Measurements from ENCODE around the gene PCDH9.

The PCDH9 gene

GRCh38 chr13:67204764-67205163 is 25.4 kb downstream of the PCDH9 start:
- ChIA-PET POLR2A (no interaction called here), CTCF (no interaction called here)
- no peak for TF ChIP-seq CTCF (IDR thresholded peaks at IDR 0.05; ENCODE audit: insufficient read depth, low read length, missing control alignments)
- DNase-seq (ENCODE audit: low read depth, low spot score) = no peak
- no peak overlapping the region for H3K4me3 ChIP-seq (ENCODE audit: low read depth, low read length)

DNA sequence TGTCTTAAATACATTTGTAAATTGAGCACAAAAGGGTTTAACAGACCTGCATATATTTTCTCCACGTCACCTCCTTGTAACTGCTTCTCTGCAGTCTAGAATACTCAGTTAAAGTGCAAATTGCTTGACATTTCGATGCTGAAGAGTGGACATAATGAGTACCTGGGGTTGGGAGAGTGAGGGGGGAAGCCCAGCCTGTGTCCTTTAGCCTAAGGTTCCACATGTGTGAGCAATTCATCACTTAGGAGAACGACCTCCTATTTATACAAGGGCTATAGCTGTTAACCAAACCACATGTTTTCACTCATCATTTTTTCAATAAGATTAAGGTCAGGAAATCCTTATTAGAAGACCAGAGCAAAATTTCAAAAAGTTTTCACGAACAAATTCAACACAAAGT is 29.5 kb downstream of the PCDH9 start:
- POLR2A ChIA-PET = no interaction called here
- H3K4me3 ChIP-seq (ENCODE audit: low read depth, low read length) = no peak overlapping the region
- TF ChIP-seq CTCF (IDR thresholded peaks at IDR 0.05; ENCODE audit: insufficient read depth, low read length, missing control alignments) = no peak
- DNase-seq (ENCODE audit: low read depth, low spot score) = no peak
- CTCF ChIA-PET = no interaction called here

GRCh38 chr13:67200183-67200582 is 30.0 kb downstream of the PCDH9 start:
- CTCF ChIA-PET = no interaction called here
- POLR2A ChIA-PET = no interaction called here
- no peak for TF ChIP-seq CTCF (IDR thresholded peaks at IDR 0.05; ENCODE audit: insufficient read depth, low read length, missing control alignments)
- DNase-seq (ENCODE audit: low read depth, low spot score) = no peak
- no peak overlapping the region for H3K4me3 ChIP-seq (ENCODE audit: low read depth, low read length)

DNA sequence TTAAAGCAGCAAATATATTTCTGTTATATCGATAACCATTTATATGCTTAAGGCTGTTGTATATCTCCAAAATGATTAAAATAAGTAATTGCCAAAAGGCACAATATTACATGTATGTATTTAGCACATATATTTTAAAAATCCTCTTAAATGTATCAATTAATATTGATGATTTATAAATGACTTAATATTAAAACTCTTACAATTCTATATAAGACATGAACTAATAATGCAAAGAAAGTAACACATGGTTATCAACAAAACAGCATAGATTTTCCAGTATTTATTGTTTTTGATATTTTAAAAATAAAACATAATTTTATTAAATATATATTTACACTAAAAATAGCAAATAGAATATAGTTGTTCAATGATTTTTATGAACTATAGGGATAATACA is 32.4 kb downstream of the PCDH9 start:
- ChIA-PET POLR2A (no interaction called here), CTCF (no interaction called here)
- TF ChIP-seq CTCF (IDR thresholded peaks at IDR 0.05; ENCODE audit: insufficient read depth, low read length, missing control alignments) = no peak
- H3K4me3 ChIP-seq (ENCODE audit: low read depth, low read length) = no peak overlapping the region
- no peak for DNase-seq (ENCODE audit: low read depth, low spot score)

DNA sequence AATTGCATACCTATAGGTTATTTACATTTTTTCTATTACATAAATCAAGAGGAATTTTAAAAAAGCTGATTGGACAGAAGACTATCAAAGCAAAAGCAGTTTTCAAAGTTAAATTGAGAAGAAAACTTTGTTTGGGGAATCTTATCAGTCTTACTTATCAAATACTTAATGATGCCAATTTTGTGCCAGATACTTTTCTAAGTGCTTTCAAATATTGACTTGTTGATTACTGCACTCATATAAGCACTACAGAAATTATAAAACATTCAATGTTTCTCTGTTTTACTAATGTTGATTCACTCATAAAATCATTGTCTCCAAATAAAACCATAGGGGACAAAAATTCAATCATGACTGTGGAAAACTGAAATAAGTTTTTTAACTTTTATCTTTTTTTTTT is 36.2 kb downstream of the PCDH9 start:
- CTCF ChIA-PET = no interaction called here

GRCh38 chr13:67192751-67193150 is 37.4 kb downstream of the PCDH9 start:
- ChIA-PET POLR2A (no interaction called here), CTCF (no interaction called here)
- no peak overlapping the region for H3K4me3 ChIP-seq (ENCODE audit: low read depth, low read length)
- no peak for TF ChIP-seq CTCF (IDR thresholded peaks at IDR 0.05; ENCODE audit: insufficient read depth, low read length, missing control alignments)
- DNase-seq (ENCODE audit: low read depth, low spot score) = no peak

More for the DNA sequence above, 36.2 kb downstream of the PCDH9 start:
- H3K4me3 ChIP-seq (ENCODE audit: low read depth, low read length) = no peak overlapping the region
- no peak for TF ChIP-seq CTCF (IDR thresholded peaks at IDR 0.05; ENCODE audit: insufficient read depth, low read length, missing control alignments)
- DNase-seq (ENCODE audit: low read depth, low spot score) = no peak
- POLR2A ChIA-PET = no interaction called here
